Sigmoid colon (tissue), 7 donors: ENCODE results near the gene IL1A. TPM values are rescaled to one million over a fixed set of nuclear protein-coding genes. Genes with fewer than 3 reads are reported as not detected.

Experiments used
- DNase-seq: peaks from one replicate; pipeline ENCODE4 v3.0.0-alpha.2; 2019
- H3K27ac ChIP-seq, 4 donors: fragments of 200-600 bp; sonication (generic); one replicate each; pipeline ENCODE4 v1.5.1; 2016 to 2019; ENCODE audit warnings: mild to moderate bottlenecking in 1 of 4
- H3K27me3 ChIP-seq, 3 donors: fragments of 200-600 bp; sonication (generic); one replicate each; pipeline ENCODE4 v1.5.1; 2019; ENCODE audit warnings: mild to moderate bottlenecking in 1 of 3
- H3K36me3 ChIP-seq, 4 donors: fragments of 200-600 bp; sonication (generic); one replicate each; pipeline ENCODE4 v1.5.1; 2016 to 2019
- H3K4me1 ChIP-seq, 4 donors: fragments of 200-600 bp; sonication (generic); one replicate each; pipeline ENCODE4 v1.5.1; 2017 to 2019
- H3K4me3 ChIP-seq, 4 donors: fragments of 200-600 bp; sonication (generic); one replicate each; pipeline ENCODE4 v1.5.1; 2017 to 2019; ENCODE audit warnings: mild to moderate bottlenecking in 2 of 4, moderate library complexity in 1 of 4
- H3K9me3 ChIP-seq, 4 donors: fragments of 200-600 bp in 3 of 4; sonication (generic) in 3 of 4; one replicate each; pipeline versions ENCODE4 v1.5.1 to v1.6.1; 2013 to 2019
- CTCF ChIP-seq, 4 experiments: fragments of 450-650 bp in 3 of 4; fragments of 200-600 bp in 1 of 4; IDR thresholded peaks; one replicate each; pipeline ENCODE4 v1.5.1; 2016 to 2019; ENCODE audit warnings: antibody characterized with exemption in 4 of 4, mild to moderate bottlenecking in 3 of 4, moderate library complexity in 2 of 4
- EP300 ChIP-seq, 4 donors: sonication (generic); formaldehyde crosslinking; IDR thresholded peaks; one replicate each; pipeline ENCODE4 v1.6.1; 2017; ENCODE audit warnings: antibody characterized with exemption in 4 of 4
- POLR2A ChIP-seq, 2 donors: fragments of 450-650 bp; IDR thresholded peaks; one replicate each; pipeline ENCODE4 v1.6.1; 2016; ENCODE audit warnings: antibody characterized with exemption in 2 of 2, mild to moderate bottlenecking in 2 of 2, moderate library complexity in 2 of 2
- POLR2AphosphoS5 ChIP-seq, 4 donors: sonication (generic); formaldehyde crosslinking; IDR thresholded peaks; one replicate each; pipeline ENCODE4 v1.6.1; 2017; ENCODE audit warnings: antibody characterized with exemption in 4 of 4
- WGBS, 2 donors: extraction: QIAGEN DNeasy Blood & Tissue Kit; methylation state at CpG; one replicate each; pipeline ENCODE4 v1.1.7; 2013; 5-methylcytosine and 5-hydroxymethylcytosine counted together
- intact Hi-C: fragments of 100-400 bp; cut with DNase I; formaldehyde crosslinking; loops from one replicate; pipeline ENCODE4 v1.15.1; 2023
- polyA plus RNA-seq, 3 donors: library from polyadenylated mRNA; stranded (reverse); fragments of 200-250 nt; gene quantifications; one replicate each; pipeline ENCODE4 v1.2.3, GENCODE V29; 2013
- total RNA-seq, 4 donors: library from RNA; depleted of rRNA; stranded (reverse); fragments of >200 nt; gene quantifications; one replicate each; pipeline ENCODE4 v1.1.0, GENCODE V29; 2016
- donor health status: healthy with polysubstance abuse.
- donor health status: Bipolar disorder and iron deficiency.
- donor health status: healthy.

Gene IL1A
- total and polyA plus RNA-seq, 7 donors, result 0.46 to 0.73 TPM; not detected in 5

- Histone ChIP-seq H3K27ac (no peak overlapping the region), H3K4me3 (no peak overlapping the region), H3K9me3 (no peaks in the 10 kb centered on the region), H3K36me3 (no peaks in the 10 kb centered on the region), H3K27me3 (no peaks in the 10 kb centered on the region), H3K4me1 (no peaks in the 10 kb centered on the region)
- TF ChIP-seq POLR2A (IDR thresholded peaks at IDR 0.05), result no peak
- TF ChIP-seq EP300 (IDR thresholded peaks at IDR 0.05), result no peak
- TF ChIP-seq POLR2AphosphoS5 (IDR thresholded peaks at IDR 0.05), result no peak
- no peak for TF ChIP-seq CTCF (IDR thresholded peaks at IDR 0.05)
- intact Hi-C loops, result no loop called here
- WGBS, 2 donors, result 81 to 90% methylated on average over 1 of the region's 1 CpG
- DNase-seq, result no peak
Measured at GRCh38 chr2:112789186-112789585, 4.9 kb upstream of the IL1A start.

- no peaks in the 10 kb centered on the region for H3K4me1 ChIP-seq
- H3K27me3 ChIP-seq, result no peaks in the 10 kb centered on the region
- no peak for DNase-seq
- H3K4me3 ChIP-seq, result no peak overlapping the region
- no peaks in the 10 kb centered on the region for H3K36me3 ChIP-seq
- TF ChIP-seq POLR2A (IDR thresholded peaks at IDR 0.05), result no peak
- no peak for TF ChIP-seq CTCF (IDR thresholded peaks at IDR 0.05)
- TF ChIP-seq POLR2AphosphoS5 (IDR thresholded peaks at IDR 0.05), result no peak
- TF ChIP-seq EP300 (IDR thresholded peaks at IDR 0.05), result no peak
- H3K27ac ChIP-seq, result no peak overlapping the region
- intact Hi-C loops, result no loop called here
- WGBS, 2 donors, result 89 to 90% methylated on average over 3 of the region's 3 CpGs
- H3K9me3 ChIP-seq, result no peaks in the 10 kb centered on the region
Measured at GRCh38 chr2:112788653-112789052, 4.4 kb upstream of the IL1A start.

GRCh38 chr2:112787729-112788393 is 3.6 kb upstream of the IL1A start:
- 76 to 92% methylated on average over 4 of the region's 4 CpGs for WGBS, 2 donors
- no peaks in the 10 kb centered on the region for H3K36me3 ChIP-seq
- intact Hi-C loops, result no loop called here
- no peak overlapping the region for H3K27ac ChIP-seq
- DNase-seq, result no peak
- TF ChIP-seq POLR2AphosphoS5 (IDR thresholded peaks at IDR 0.05) (no peak), POLR2A (IDR thresholded peaks at IDR 0.05) (no peak), EP300 (IDR thresholded peaks at IDR 0.05) (no peak), CTCF (IDR thresholded peaks at IDR 0.05) (no peak)
- H3K27me3 ChIP-seq, result no peaks in the 10 kb centered on the region
- no peaks in the 10 kb centered on the region for H3K9me3 ChIP-seq
- no peaks in the 10 kb centered on the region for H3K4me1 ChIP-seq
- H3K4me3 ChIP-seq, result no peak overlapping the region

GRCh38 chr2:112787294-112787693 is 3.0 kb upstream of the IL1A start:
- WGBS, 2 donors, result 93 to 95% methylated on average over 3 of the region's 3 CpGs
- DNase-seq, result no peak
- no peaks in the 10 kb centered on the region for H3K9me3 ChIP-seq
- intact Hi-C loops, result no loop called here
- no peaks in the 10 kb centered on the region for H3K4me1 ChIP-seq
- no peak overlapping the region for H3K27ac ChIP-seq
- no peak overlapping the region for H3K4me3 ChIP-seq
- H3K27me3 ChIP-seq, result no peaks in the 10 kb centered on the region
- no peaks in the 10 kb centered on the region for H3K36me3 ChIP-seq
- no peak for TF ChIP-seq POLR2A (IDR thresholded peaks at IDR 0.05)
- no peak for TF ChIP-seq EP300 (IDR thresholded peaks at IDR 0.05)
- no peak for TF ChIP-seq POLR2AphosphoS5 (IDR thresholded peaks at IDR 0.05)
- no peak for TF ChIP-seq CTCF (IDR thresholded peaks at IDR 0.05)

GRCh38 chr2:112783187-112783714 is 1.0 kb downstream of the IL1A start:
- no peaks in the 10 kb centered on the region for H3K4me1 ChIP-seq
- no peaks in the 10 kb centered on the region for H3K9me3 ChIP-seq
- TF ChIP-seq CTCF (IDR thresholded peaks at IDR 0.05), result no peak
- no peak for DNase-seq
- no peak overlapping the region for H3K4me3 ChIP-seq
- no peak overlapping the region for H3K27ac ChIP-seq
- WGBS, 2 donors, result 93 to 96% methylated on average over 3 of the region's 3 CpGs
- intact Hi-C loops, result no loop called here
- no peaks in the 10 kb centered on the region for H3K27me3 ChIP-seq
- H3K36me3 ChIP-seq, result no peaks in the 10 kb centered on the region
